ENCODE measurements around the gene ZIC4. TPM values are rescaled to one million over a fixed set of nuclear protein-coding genes. Genes with fewer than 3 reads are reported as not detected.

ZIC4 gene
- total and polyA plus RNA-seq, 2 of the 8 experiments (the other 6 are each of a cell fraction or from before 2014, with no cell fraction given) = 0.03 to 0.13 TPM

GRCh38 chr3:147341727-147342126 is 64.6 kb downstream of the ZIC4 start (continued):
- TF ChIP-seq RAD21 (IDR thresholded peaks at IDR 0.05 in 1 of 2, conservative IDR thresholded peaks at IDR 0.05 in 1 of 2; ENCODE audit: low read depth in 2 of 2, low read length in 2 of 2) (peak in 1 of 2 experiments; percentile 14; a peak in 1 of 4 replicates), KDM1A (IDR thresholded peaks at IDR 0.05; ENCODE audit: borderline replicate concordance, low read length) (0 out of 2 replicates have a peak, but pooled peaks have one; percentile 24), CREB1 (IDR thresholded peaks at IDR 0.05) (0 out of 2 replicates have a peak, but pooled peaks have one; percentile 39), CEBPB (IDR thresholded peaks at IDR 0.05; ENCODE audit: low read depth, low read length) (0 out of 2 replicates have a peak, but pooled peaks have one; percentile 20), CHD7 (IDR thresholded peaks at IDR 0.05; ENCODE audit: insufficient replicate concordance, low read length) (peak; percentile 94), BCL11A (IDR thresholded peaks at IDR 0.05; ENCODE audit: low read depth in 2 of 2, low read length in 2 of 2) (peak in 1 of 2 experiments; percentile 58), CHD2 (IDR thresholded peaks at IDR 0.05; ENCODE audit: low read length) (0 out of 2 replicates have a peak, but pooled peaks have one; percentile 29), POU5F1 (IDR thresholded peaks at IDR 0.05; ENCODE audit: low read depth, low read length) (peak; percentile 38; the same call in 1 of the 2 replicates), SRF (IDR thresholded peaks at IDR 0.05; ENCODE audit: low read depth, low read length) (peak; percentile 93), SP1 (IDR thresholded peaks at IDR 0.05; ENCODE audit: low read depth, low read length) (0 out of 2 replicates have a peak, but pooled peaks have one; percentile 32), E2F6 (IDR thresholded peaks at IDR 0.05) (no peak)

All from H1 (cell line).